GM23338 (cell line): ENCODE results near the gene CLIP2. TPM values are rescaled to one million over a fixed set of nuclear protein-coding genes. Genes with fewer than 3 reads are reported as not detected.

ENCODE experiments used
- ATAC-seq: fragments of 200-7000 bp; cut with Tn5 transposase; 3 replicates; pipeline ENCODE4 v1.9.1; 2020
- DNase-seq: peaks from one replicate; pipeline ENCODE4 v3.0.0-alpha.2; 2015; ENCODE audit warnings: low spot score
- H2AFZ ChIP-seq: fragments of 200-600 bp; sonication (generic); 2 replicates; pipeline ENCODE4 v1.8.0; 2016; ENCODE audit warnings: antibody characterized with exemption, mild to moderate bottlenecking, moderate library complexity
- H3F3A ChIP-seq: fragments of 200-600 bp; sonication (generic); replicated peaks from 2 replicates; pipeline ENCODE4 v1.8.0; 2017; ENCODE audit warnings: antibody characterized with exemption, mixed run types, low read depth
- H3K27ac ChIP-seq: fragments of 200-600 bp; sonication (generic); 2 replicates; pipeline ENCODE4 v1.6.1; 2016; ENCODE audit warnings: low read depth
- H3K27me3 ChIP-seq: fragments of 200-600 bp; sonication (generic); 2 replicates; pipeline ENCODE4 v1.8.0; 2016; ENCODE audit warnings: mild to moderate bottlenecking, mixed run types, moderate library complexity; ENCODE audit not compliant: insufficient read depth
- H3K36me3 ChIP-seq: fragments of 200-600 bp; sonication (generic); 2 replicates; pipeline ENCODE4 v1.8.0; 2016; ENCODE audit warnings: mild to moderate bottlenecking; ENCODE audit not compliant: insufficient read depth
- H3K4me1 ChIP-seq: fragments of 200-600 bp; sonication (generic); 2 replicates; pipeline ENCODE4 v1.8.0; 2016; ENCODE audit warnings: mild to moderate bottlenecking, moderate library complexity; ENCODE audit not compliant: insufficient read depth
- H3K4me2 ChIP-seq: fragments of 200-600 bp; sonication (generic); 2 replicates; pipeline ENCODE4 v1.7.1; 2017; ENCODE audit warnings: mixed run types
- H3K4me3 ChIP-seq: fragments of 200-600 bp; sonication (generic); 2 replicates; pipeline ENCODE4 v1.6.1; 2016; ENCODE audit warnings: mixed run types
- H3K79me2 ChIP-seq: fragments of 200-600 bp; sonication (generic); replicated peaks from 2 replicates; pipeline ENCODE4 v1.8.0; 2017; ENCODE audit warnings: mild to moderate bottlenecking; ENCODE audit not compliant: insufficient read depth
- H3K9me2 ChIP-seq: fragments of 200-600 bp; sonication (generic); 2 replicates; pipeline ENCODE4 v1.8.0; 2017; ENCODE audit not compliant: insufficient read depth
- H4K20me1 ChIP-seq: fragments of 200-600 bp; sonication (generic); replicated peaks from 2 replicates; pipeline ENCODE4 v1.8.0; 2017; ENCODE audit warnings: mild to moderate bottlenecking; ENCODE audit not compliant: insufficient read depth
- H3K27ac Mint-ChIP-seq: 2 replicates; pipeline ENCODE4 v1.8.0; 2020; ENCODE audit warnings: inconsistent platforms, mild to moderate bottlenecking, moderate library complexity, mixed read lengths
- H3K27me3 Mint-ChIP-seq: 3 replicates; pipeline ENCODE4 v1.8.0; 2022; ENCODE audit warnings: low read depth, mild to moderate bottlenecking, moderate library complexity, mixed read lengths, inconsistent platforms; ENCODE audit not compliant: insufficient read depth, poor library complexity
- H3K36me3 Mint-ChIP-seq: 3 replicates; pipeline ENCODE4 v1.8.0; 2021; ENCODE audit warnings: low read depth, mild to moderate bottlenecking, inconsistent platforms, moderate library complexity, mixed read lengths
- H3K4me1 Mint-ChIP-seq: 3 replicates; pipeline ENCODE4 v1.8.0; 2020; ENCODE audit warnings: mild to moderate bottlenecking, inconsistent platforms, mixed read lengths
- H3K4me3 Mint-ChIP-seq: 3 replicates; pipeline ENCODE4 v1.8.0; 2021; ENCODE audit warnings: moderate library complexity, mild to moderate bottlenecking, inconsistent platforms, mixed read lengths
- H3K9me3 Mint-ChIP-seq: 3 replicates; pipeline ENCODE4 v1.8.0; 2020; ENCODE audit warnings: moderate library complexity, mild to moderate bottlenecking, inconsistent platforms, mixed read lengths
- CREB1 ChIP-seq: fragments of 250-450 bp; sonication (Bioruptor Pico); IDR thresholded peaks from 2 replicates; pipeline ENCODE4 v1.5.0; 2020; ENCODE audit warnings: low read depth, mild to moderate bottlenecking, moderate library complexity
- CTCF ChIP-seq, 2 experiments: fragments of 200-600 bp in 1 of 2; sonication (generic) in 1 of 2; conservative IDR thresholded peaks; 2 replicates each; pipeline versions ENCODE4 v1.5.1 to v1.6.1; 2016 to 2017; ENCODE audit warnings: antibody characterized with exemption in 2 of 2, low read depth in 2 of 2, mild to moderate bottlenecking in 2 of 2, moderate library complexity in 1 of 2
- EZH2 ChIP-seq: fragments of 200-600 bp; sonication (generic); IDR thresholded peaks from one replicate; pipeline ENCODE4 v1.8.0; 2017; ENCODE audit warnings: antibody characterized with exemption, mild to moderate bottlenecking, low read depth; ENCODE audit not compliant: unreplicated experiment
- JUNB ChIP-seq: IDR thresholded peaks from one replicate; pipeline ENCODE4 v1.6.1; 2016; ENCODE audit warnings: antibody characterized with exemption; ENCODE audit not compliant: unreplicated experiment
- NANOG ChIP-seq: IDR thresholded peaks from 2 replicates; pipeline ENCODE4 v1.6.1; 2016; ENCODE audit warnings: antibody characterized with exemption, borderline replicate concordance
- REST ChIP-seq: IDR thresholded peaks from one replicate; pipeline ENCODE4 v1.6.1; 2018; ENCODE audit warnings: antibody characterized with exemption; ENCODE audit not compliant: unreplicated experiment
- ZNF331 ChIP-seq: fragments of 250-450 bp; sonication (Bioruptor Pico); IDR thresholded peaks from 2 replicates; pipeline ENCODE4 v1.5.0; 2020; ENCODE audit warnings: low read depth, mild to moderate bottlenecking, moderate library complexity
- ZNF462 ChIP-seq: fragments of 250-450 bp; sonication (Bioruptor Pico); IDR thresholded peaks from 2 replicates; pipeline ENCODE4 v1.5.0; 2020; ENCODE audit warnings: mild to moderate bottlenecking, moderate library complexity
- polyA plus RNA-seq: library from polyadenylated mRNA; unstranded; fragments of >200 nt; fragmentation: Nextera tagmentation; extraction: Ambion mirVana; gene quantifications from 2 replicates; pipeline ENCODE4 v1.2.1, GENCODE V29; 2016
- total RNA-seq: library from RNA; depleted of rRNA; stranded (reverse); fragments of >200 nt; shearing (Covaris generic); gene quantifications from 2 replicates; pipeline ENCODE4 v1.2.3, GENCODE V29; 2014

The CLIP2 gene
- total and polyA plus RNA-seq, 2 experiments from 2014 or later: 8.1 to 51.9 TPM

GRCh38 chr7:74262639-74263398 is 26.4 kb upstream of the CLIP2 start:
- H3K9me3 Mint-ChIP-seq: no peaks in the 10 kb centered on the region
- ATAC-seq: no peak
- Histone ChIP-seq H3K4me2 (no peak overlapping the region), H3K36me3 (no peaks in the 10 kb centered on the region), H3K4me3 (no peak overlapping the region), H3K4me1 (no peaks in the 10 kb centered on the region), H3F3A (no peaks in the 10 kb centered on the region), H3K27me3 (no peaks in the 10 kb centered on the region), H4K20me1 (no peaks in the 10 kb centered on the region), H3K9me2 (no peaks in the 10 kb centered on the region), H3K27ac (no peak overlapping the region), H3K79me2 (no peaks in the 10 kb centered on the region), H2AFZ (no peak overlapping the region)
- no peak overlapping the region for H3K27ac Mint-ChIP-seq
- no peak for DNase-seq
- H3K4me1 Mint-ChIP-seq: no peaks in the 10 kb centered on the region
- H3K4me3 Mint-ChIP-seq: no peak overlapping the region
- H3K36me3 Mint-ChIP-seq: no peaks in the 10 kb centered on the region
- H3K27me3 Mint-ChIP-seq: peaks cover 10% of the 10 kb centered on the region
- TF ChIP-seq REST: no peak
- TF ChIP-seq EZH2: no peak
- no peak for TF ChIP-seq CTCF (conservative IDR thresholded peaks at IDR 0.05; ENCODE audit: low read depth in 2 of 2)

- DNase-seq (no peak), ATAC-seq (no peak)
- Histone ChIP-seq H3K79me2 (no peaks in the 10 kb centered on the region), H2AFZ (0 out of 2 replicates have a peak overlapping the region, but pooled peaks have one; percentile 32), H3K27me3 (no peaks in the 10 kb centered on the region), H3K4me3 (no peak overlapping the region), H3K9me2 (no peaks in the 10 kb centered on the region), H3K4me2 (no peak overlapping the region), H3K4me1 (0 out of 2 replicates have a peak, but pooled peaks cover 3% of the 10 kb centered on the region), H3K36me3 (no peaks in the 10 kb centered on the region), H3K27ac (no peak overlapping the region), H3F3A (no peaks in the 10 kb centered on the region), H4K20me1 (no peaks in the 10 kb centered on the region)
- Mint-ChIP-seq H3K27ac (no peak overlapping the region), H3K9me3 (no peaks in the 10 kb centered on the region), H3K4me3 (no peak overlapping the region), H3K36me3 (no peaks in the 10 kb centered on the region), H3K27me3 (peaks cover 10% of the 10 kb centered on the region), H3K4me1 (no peaks in the 10 kb centered on the region)
- TF ChIP-seq ZNF462 (CRISPR knock-in tag) (no peak), CREB1 (CRISPR knock-in tag) (no peak), EZH2 (no peak), ZNF331 (CRISPR knock-in tag) (no peak), JUNB (no peak), NANOG (no peak)
Observed at GRCh38 chr7:74263399-74264120, 25.6 kb upstream of the CLIP2 start.
